Neuronal stem cell (in vitro differentiated cells): ENCODE measurements around the gene CCDC197.

Experiments used
- DNase-seq: peaks from one replicate; pipeline ENCODE4 v3.0.0-alpha.2; 2013; ENCODE audit warnings: low spot score
- H2AFZ ChIP-seq: one replicate; pipeline ENCODE4 v1.6.1; 2013; ENCODE audit warnings: mild to moderate bottlenecking, low read length, inconsistent platforms
- H2AK5ac ChIP-seq: 2 replicates; pipeline ENCODE4 v1.6.1; 2013; ENCODE audit warnings: low read depth, mild to moderate bottlenecking, inconsistent platforms, low read length, moderate library complexity, mixed read lengths
- H2BK120ac ChIP-seq: 2 replicates; pipeline ENCODE4 v1.6.1; 2013; ENCODE audit warnings: low read depth, mild to moderate bottlenecking, inconsistent platforms, low read length, moderate library complexity, mixed read lengths
- H2BK12ac ChIP-seq: one replicate; pipeline ENCODE4 v1.6.1; 2013; ENCODE audit warnings: low read length, inconsistent platforms
- H2BK15ac ChIP-seq: 2 replicates; pipeline ENCODE4 v1.6.1; 2013; ENCODE audit warnings: mild to moderate bottlenecking, low read length, inconsistent platforms, mixed read lengths
- H2BK5ac ChIP-seq: one replicate; pipeline ENCODE4 v1.6.1; 2013; ENCODE audit warnings: inconsistent platforms, mild to moderate bottlenecking, low read length, moderate library complexity
- H3K14ac ChIP-seq: one replicate; pipeline ENCODE4 v1.6.1; 2013; ENCODE audit warnings: low read length, inconsistent platforms
- H3K18ac ChIP-seq: 2 replicates; pipeline ENCODE4 v1.6.1; 2013; ENCODE audit warnings: low read length, inconsistent platforms
- H3K23ac ChIP-seq: 2 replicates; pipeline ENCODE4 v1.6.1; 2013; ENCODE audit warnings: low read depth, mild to moderate bottlenecking, mixed read lengths, low read length, inconsistent platforms; ENCODE audit not compliant: poor library complexity
- H3K27ac ChIP-seq: replicated peaks from 3 replicates; pipeline ENCODE4 v1.5.1; 2013; ENCODE audit warnings: low read length, inconsistent platforms
- H3K27me3 ChIP-seq, 3 experiments: 2 replicates each; pipeline ENCODE4 v1.6.1; 2013; ENCODE audit warnings: low read length in 3 of 3, mild to moderate bottlenecking in 2 of 3, inconsistent platforms in 1 of 3, low read depth in 1 of 3, mixed read lengths in 1 of 3, moderate library complexity in 1 of 3; ENCODE audit not compliant: control insufficient read depth in 3 of 3, insufficient read depth in 3 of 3
- H3K36me3 ChIP-seq, 2 donors: replicated peaks in 1 of 2; 2 replicates each; pipeline ENCODE4 v1.6.1; 2013; ENCODE audit warnings: low read length in 2 of 2; ENCODE audit not compliant: control insufficient read depth in 2 of 2, insufficient read depth in 2 of 2
- H3K4ac ChIP-seq: 2 replicates; pipeline ENCODE4 v1.6.1; 2013; ENCODE audit warnings: inconsistent platforms, mild to moderate bottlenecking, low read length, moderate library complexity
- H3K4me1 ChIP-seq, 2 donors: 1 replicate in 1 of 2; 2 replicates in 1 of 2; pipeline ENCODE4 v1.6.1; 2013; ENCODE audit warnings: low read length in 2 of 2, low read depth in 1 of 2; ENCODE audit not compliant: control insufficient read depth in 2 of 2, insufficient read depth in 1 of 2
- H3K4me2 ChIP-seq: one replicate; pipeline ENCODE4 v1.6.1; 2013; ENCODE audit warnings: mild to moderate bottlenecking, low read length, inconsistent platforms; ENCODE audit not compliant: insufficient read depth, poor library complexity, severe bottlenecking
- H3K4me3 ChIP-seq, 2 donors: 2 replicates each; pipeline ENCODE4 v1.5.1; 2013; ENCODE audit warnings: low read length in 2 of 2, mild to moderate bottlenecking in 2 of 2, inconsistent platforms in 1 of 2, moderate library complexity in 1 of 2
- H3K79me1 ChIP-seq: one replicate; pipeline ENCODE4 v1.6.1; 2013; ENCODE audit warnings: low read depth, mild to moderate bottlenecking, inconsistent platforms, low read length, moderate library complexity
- H3K9ac ChIP-seq: one replicate; pipeline ENCODE4 v1.6.1; 2013; ENCODE audit warnings: mild to moderate bottlenecking, low read depth, low read length, inconsistent platforms; ENCODE audit not compliant: poor library complexity
- H3K9me3 ChIP-seq, 2 donors: replicated peaks in 1 of 2; 2 replicates each; pipeline versions ENCODE3 to v1.6.1; 2013; ENCODE audit warnings: low read length in 2 of 2, mild to moderate bottlenecking in 2 of 2, inconsistent platforms in 1 of 2, low read depth in 1 of 2, mixed read lengths in 1 of 2, moderate library complexity in 1 of 2; ENCODE audit not compliant: control insufficient read depth in 2 of 2, insufficient read depth in 1 of 2
- H4K8ac ChIP-seq: one replicate; pipeline ENCODE4 v1.6.1; 2013; ENCODE audit warnings: low read depth, mild to moderate bottlenecking, inconsistent platforms, low read length, moderate library complexity
- H4K91ac ChIP-seq: one replicate; pipeline ENCODE4 v1.6.1; 2013; ENCODE audit warnings: low read length, low read depth, mild to moderate bottlenecking, inconsistent platforms; ENCODE audit not compliant: poor library complexity
- WGBS, 2 donors: extraction: QIAGEN DNeasy Blood & Tissue Kit; methylation state at CpG; one replicate each; pipeline ENCODE4 v1.1.7; 2013; ENCODE audit warnings: missing lambda C conversion rate in 2 of 2, mixed read lengths in 1 of 2; ENCODE audit not compliant: insufficient read length in 2 of 2, insufficient replicate concordance in 1 of 2; ENCODE audit errors: extremely low coverage in 2 of 2; 5-methylcytosine and 5-hydroxymethylcytosine counted together

Gene CCDC197

GRCh38 chr14:93958567-93959238 lies 38.4 kb upstream of the CCDC197 start:
- no peak overlapping the region for H3K9ac ChIP-seq
- H4K8ac ChIP-seq = no peak overlapping the region
- peaks cover 10% of the 10 kb centered on the region in 2 donors for H3K4me1 ChIP-seq
- no peaks in the 10 kb centered on the region for H3K36me3 ChIP-seq
- no peak overlapping the region for H2BK5ac ChIP-seq
- H3K14ac ChIP-seq = no peak overlapping the region
- no peak overlapping the region for H3K23ac ChIP-seq
- no peak for DNase-seq
- H3K4me2 ChIP-seq = no peak overlapping the region
- no peak overlapping the region for H2AFZ ChIP-seq
- H3K4me3 ChIP-seq = no peak overlapping the region
- no CpG with 5 or more reads among the region's 7 CpGs for WGBS, 2 donors
- H3K4ac ChIP-seq = no peak overlapping the region
- no peak overlapping the region for H3K18ac ChIP-seq
- no peak overlapping the region for H2BK120ac ChIP-seq
- H3K27me3 ChIP-seq = peaks cover 0 to 6% (median 0%) of the 10 kb centered on the region in 3 experiments
- H2AK5ac ChIP-seq = peak overlapping the region; percentile 68
- H4K91ac ChIP-seq = no peak overlapping the region
- H3K79me1 ChIP-seq = no peaks in the 10 kb centered on the region
- H2BK12ac ChIP-seq = no peak overlapping the region
- no peak overlapping the region for H3K27ac ChIP-seq
- peak overlapping the region; percentile 76 for H2BK15ac ChIP-seq
- H3K9me3 ChIP-seq = no peaks in the 10 kb centered on the region

GRCh38 chr14:93959239-93960107 lies 37.6 kb upstream of the CCDC197 start:
- Histone ChIP-seq H2AK5ac (peak overlapping the region; percentile 52), H2AFZ (peak overlapping the region; percentile 77), H2BK15ac (no peak overlapping the region), H2BK5ac (no peak overlapping the region), H3K4me2 (no peak overlapping the region), H2BK120ac (no peak overlapping the region), H3K23ac (peak overlapping the region; percentile 56), H3K27ac (no peak overlapping the region), H2BK12ac (no peak overlapping the region), H3K18ac (peak overlapping the region; percentile 23), H3K79me1 (no peaks in the 10 kb centered on the region), H3K14ac (no peak overlapping the region), H4K91ac (peak overlapping the region; percentile 83), H3K9me3 (no peaks in the 10 kb centered on the region), H3K4me3 (no peak overlapping the region), H3K4ac (no peak overlapping the region), H4K8ac (no peak overlapping the region), H3K27me3 (peaks cover 0 to 6% (median 0%) of the 10 kb centered on the region in 3 experiments), H3K4me1 (peaks cover 10% of the 10 kb centered on the region in 2 donors), H3K36me3 (no peaks in the 10 kb centered on the region), H3K9ac (no peak overlapping the region)
- WGBS, 2 donors = no CpG with 5 or more reads among the region's 23 CpGs
- no peak for DNase-seq

- H2BK15ac ChIP-seq = no peak overlapping the region
These were observed 37.0 kb upstream of the CCDC197 start for GRCh38 chr14:93960108-93960475.

GRCh38 chr14:93960774-93961438 lies 36.2 kb upstream of the CCDC197 start:
- H3K4me1 ChIP-seq = peaks cover 8% of the 10 kb centered on the region in 2 donors
- H3K9ac ChIP-seq = no peak overlapping the region
- no peak overlapping the region for H2AFZ ChIP-seq
- no peak overlapping the region for H3K4me2 ChIP-seq
- no peak overlapping the region for H2BK15ac ChIP-seq
- no peak overlapping the region for H3K4ac ChIP-seq
- no peak overlapping the region for H4K8ac ChIP-seq
- no peak overlapping the region for H3K18ac ChIP-seq
- no peaks in the 10 kb centered on the region for H3K36me3 ChIP-seq
- WGBS, 2 donors = no CpG with 5 or more reads among the region's 3 CpGs
- H3K9me3 ChIP-seq = no peaks in the 10 kb centered on the region
- H3K4me3 ChIP-seq = no peak overlapping the region
- H3K27me3 ChIP-seq = peaks cover 0 to 6% (median 0%) of the 10 kb centered on the region in 3 experiments
- no peak overlapping the region for H2BK12ac ChIP-seq
- no peaks in the 10 kb centered on the region for H3K79me1 ChIP-seq
- DNase-seq = no peak
- H2BK5ac ChIP-seq = no peak overlapping the region
- H3K27ac ChIP-seq = no peak overlapping the region
- H3K14ac ChIP-seq = no peak overlapping the region
- H4K91ac ChIP-seq = no peak overlapping the region
- no peak overlapping the region for H2AK5ac ChIP-seq
- H2BK120ac ChIP-seq = no peak overlapping the region
- H3K23ac ChIP-seq = no peak overlapping the region

More at GRCh38 chr14:93960108-93960475, 37.0 kb upstream of the CCDC197 start:
- Histone ChIP-seq H4K8ac (no peak overlapping the region), H3K36me3 (no peaks in the 10 kb centered on the region), H3K23ac (no peak overlapping the region), H2AFZ (no peak overlapping the region), H3K27me3 (peaks cover 0 to 6% (median 0%) of the 10 kb centered on the region in 3 experiments), H3K4me2 (no peak overlapping the region), H2BK120ac (no peak overlapping the region), H2BK12ac (no peak overlapping the region), H3K4ac (no peak overlapping the region), H3K18ac (no peak overlapping the region), H3K27ac (no peak overlapping the region), H3K4me1 (peaks cover 10% of the 10 kb centered on the region in 2 donors), H2AK5ac (no peak overlapping the region), H2BK5ac (no peak overlapping the region), H3K14ac (no peak overlapping the region), H3K79me1 (no peaks in the 10 kb centered on the region), H3K4me3 (no peak overlapping the region), H3K9ac (no peak overlapping the region), H3K9me3 (no peaks in the 10 kb centered on the region), H4K91ac (peak overlapping the region; percentile 83)
- DNase-seq = no peak
